HG03460 (cell line): ENCODE results near the gene AGAP1.

Source experiments
- ATAC-seq: cut with Tn5 transposase; IDR thresholded peaks from one replicate; pipeline ENCODE4 v1.9.1; 2021; ENCODE audit not compliant: unreplicated experiment

The AGAP1 gene

GRCh38 chr2:235703711-235704295 lies 210.0 kb downstream of the AGAP1 start:
- ATAC-seq, result no peak

- ATAC-seq, result no peak
Observed at GRCh38 chr2:235705296-235705695, 211.5 kb downstream of the AGAP1 start.

GRCh38 chr2:235706506-235706905 lies 212.7 kb downstream of the AGAP1 start:
- ATAC-seq, result no peak

GRCh38 chr2:235707411-235708096 lies 213.7 kb downstream of the AGAP1 start:
- no peak for ATAC-seq

GRCh38 chr2:235709124-235709813 lies 215.4 kb downstream of the AGAP1 start:
- ATAC-seq, result no peak

- ATAC-seq, result no peak
Observed at GRCh38 chr2:235709969-235710879, 216.4 kb downstream of the AGAP1 start.

- no peak for ATAC-seq
Observed at GRCh38 chr2:235710933-235711332, 217.1 kb downstream of the AGAP1 start.

GRCh38 chr2:235711527-235711926 lies 217.7 kb downstream of the AGAP1 start:
- no peak for ATAC-seq

GRCh38 chr2:235712176-235712575 lies 218.3 kb downstream of the AGAP1 start:
- no peak for ATAC-seq

- no peak for ATAC-seq
Observed at GRCh38 chr2:235713189-235713588, 219.3 kb downstream of the AGAP1 start.

- ATAC-seq, result no peak
Observed at GRCh38 chr2:235715601-235716000, 221.8 kb downstream of the AGAP1 start.

GRCh38 chr2:235716875-235717496 lies 223.1 kb downstream of the AGAP1 start:
- no peak for ATAC-seq

GRCh38 chr2:235719146-235719942 lies 225.5 kb downstream of the AGAP1 start:
- ATAC-seq, result no peak

- no peak for ATAC-seq
Observed at GRCh38 chr2:235721625-235722024, 227.8 kb downstream of the AGAP1 start.

GRCh38 chr2:235722869-235723268 lies 229.0 kb downstream of the AGAP1 start:
- no peak for ATAC-seq

GRCh38 chr2:235723371-235723770 lies 229.5 kb downstream of the AGAP1 start:
- no peak for ATAC-seq

- ATAC-seq, result no peak
Observed at GRCh38 chr2:235723811-235724465, 230.1 kb downstream of the AGAP1 start.

- ATAC-seq, result no peak
Observed at GRCh38 chr2:235725016-235725489, 231.2 kb downstream of the AGAP1 start.

- no peak for ATAC-seq
Observed at GRCh38 chr2:235725841-235726240, 232.0 kb downstream of the AGAP1 start.
